Activated T-helper 2 cell treated with anti-CD3 and anti-CD28 coated beads, Interferon-gamma antibody, Interleukin-2, Interleukin-4, amounts not matched to agents 10 μg/mL and 5 μg/mL and 100 μg/mL, durations not matched to agents 14 hours and 24 hours and 36 hours (primary cell): ENCODE measurements around the gene P2RX4. TPM values are rescaled to one million over a fixed set of nuclear protein-coding genes. Genes with fewer than 3 reads are reported as not detected.
"Not testable (repeated sequence)": the region's sequence is repeated elsewhere in the genome, so short reads cannot be mapped to it uniquely, and the experiment has no call there.

Experiments used
- DNase-seq: peaks from one replicate; pipeline ENCODE4 v3.0.0; 2021; ENCODE audit warnings: low spot score
- H3K27ac Mint-ChIP-seq: one replicate; pipeline ENCODE4 v1.8.0; 2021; ENCODE audit warnings: mixed read lengths
- H3K27me3 Mint-ChIP-seq: one replicate; pipeline ENCODE4 v1.8.0; 2021; ENCODE audit warnings: low read depth, mixed read lengths
- H3K36me3 Mint-ChIP-seq: one replicate; pipeline ENCODE4 v1.8.0; 2021; ENCODE audit warnings: low read depth, mixed read lengths
- H3K4me1 Mint-ChIP-seq: one replicate; pipeline ENCODE4 v1.8.0; 2021; ENCODE audit warnings: low read depth, mixed read lengths
- H3K4me3 Mint-ChIP-seq: one replicate; pipeline ENCODE4 v1.8.0; 2021; ENCODE audit warnings: low read depth, mild to moderate bottlenecking, moderate library complexity, mixed read lengths
- H3K9me3 Mint-ChIP-seq: one replicate; pipeline ENCODE4 v1.8.0; 2021; ENCODE audit warnings: mixed read lengths
- intact Hi-C: fragments of 100-400 bp; cut with micrococcal nuclease; formaldehyde crosslinking; loops from one replicate; pipeline ENCODE4 v1.15.1; 2023
- total RNA-seq: library from RNA; stranded (reverse); gene quantifications from 2 replicates; pipeline ENCODE4 v1.2.3, GENCODE V29; 2022

P2RX4 gene
- total RNA-seq, 1 donor from 2014 or later, result 25.2 TPM

DNA sequence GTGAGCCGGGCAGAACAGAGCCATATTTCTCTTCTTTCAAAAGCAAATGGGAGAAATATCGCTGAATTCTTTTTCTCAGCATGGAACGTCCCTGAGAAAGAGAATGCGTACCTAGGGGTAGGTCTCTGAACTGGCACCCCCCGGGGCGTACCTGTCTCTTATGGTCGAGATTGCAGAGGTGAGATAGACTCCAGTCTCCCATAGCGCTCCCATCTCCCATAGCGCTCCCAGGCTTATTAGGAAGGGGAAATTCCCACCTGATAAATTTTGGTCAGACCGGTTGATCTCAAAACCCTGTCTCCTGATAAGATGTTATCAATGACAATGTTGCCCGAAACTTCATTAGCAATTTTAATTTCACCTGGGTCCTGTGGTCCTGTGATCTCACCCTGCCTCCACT is 70.6 kb downstream of the P2RX4 start:
- intact Hi-C loops, H3K4me1 Mint-ChIP-seq, H3K4me3 Mint-ChIP-seq, DNase-seq, H3K27me3 Mint-ChIP-seq, H3K9me3 Mint-ChIP-seq, H3K27ac Mint-ChIP-seq: not testable (repeated sequence)
- H3K36me3 Mint-ChIP-seq, result peaks cover 26% of the 10 kb centered on the region

DNA sequence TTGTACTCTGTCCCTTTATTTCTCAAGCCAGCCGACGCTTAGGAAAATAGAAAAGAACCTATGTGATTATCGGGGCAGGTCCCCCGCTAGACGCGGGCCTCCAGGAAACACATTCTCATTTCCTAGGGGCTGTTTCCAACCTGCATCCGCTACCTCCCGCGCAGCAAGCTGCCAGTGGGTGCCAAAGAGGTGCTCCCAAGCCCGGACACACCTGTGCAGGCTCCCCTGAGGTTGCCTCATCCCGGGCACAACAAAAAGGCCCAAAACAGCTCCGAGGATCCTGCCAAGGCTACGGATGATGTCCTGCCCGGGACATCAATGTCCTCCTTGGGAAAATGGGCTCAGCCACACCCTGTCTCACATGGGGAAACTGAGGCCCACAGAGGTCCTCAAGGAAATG is 71.2 kb downstream of the P2RX4 start:
- H3K4me1 Mint-ChIP-seq, H3K27ac Mint-ChIP-seq, intact Hi-C loops, DNase-seq, H3K27me3 Mint-ChIP-seq, H3K4me3 Mint-ChIP-seq, H3K9me3 Mint-ChIP-seq: not testable (repeated sequence)
- peaks cover 26% of the 10 kb centered on the region for H3K36me3 Mint-ChIP-seq

DNA sequence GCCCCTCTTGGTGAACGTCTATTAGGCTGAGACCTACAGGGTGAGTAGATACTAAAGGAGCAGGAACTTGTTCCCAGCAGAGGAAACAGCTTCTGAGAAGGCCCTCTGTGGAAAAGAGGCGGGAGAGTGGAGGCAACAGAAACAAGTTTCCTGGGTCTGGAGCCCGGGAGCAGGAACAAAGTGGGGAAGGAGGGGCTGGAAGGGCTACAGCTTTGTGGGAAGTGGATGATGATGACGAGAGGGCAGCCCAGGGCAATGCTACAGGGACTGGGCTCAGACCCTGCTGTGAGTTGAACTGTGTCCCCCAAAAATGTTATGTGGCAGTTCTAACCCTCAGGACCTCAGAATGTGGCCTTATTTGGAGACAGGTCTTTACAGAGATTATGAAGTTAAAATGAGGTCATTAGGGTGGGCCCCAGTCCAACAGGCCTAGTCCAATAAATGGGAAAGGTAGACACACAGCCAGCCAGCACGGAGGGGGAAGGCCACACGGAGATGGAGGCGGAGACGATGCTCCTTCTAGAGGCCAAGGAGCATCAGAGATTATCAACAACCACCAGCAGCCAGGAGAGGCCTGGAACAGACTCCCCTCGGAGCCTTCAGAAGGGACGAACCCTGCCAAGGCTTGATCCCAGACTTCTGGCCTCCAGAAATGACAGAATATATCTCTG is 72.3 kb downstream of the P2RX4 start:
- Mint-ChIP-seq H3K9me3 (no peaks in the 10 kb centered on the region), H3K27me3 (no peaks in the 10 kb centered on the region), H3K27ac (no peak overlapping the region), H3K36me3 (peaks cover 22% of the 10 kb centered on the region), H3K4me3 (no peak overlapping the region), H3K4me1 (peaks cover 3% of the 10 kb centered on the region)
- intact Hi-C loops, result no loop called here
- DNase-seq, result no peak

DNA sequence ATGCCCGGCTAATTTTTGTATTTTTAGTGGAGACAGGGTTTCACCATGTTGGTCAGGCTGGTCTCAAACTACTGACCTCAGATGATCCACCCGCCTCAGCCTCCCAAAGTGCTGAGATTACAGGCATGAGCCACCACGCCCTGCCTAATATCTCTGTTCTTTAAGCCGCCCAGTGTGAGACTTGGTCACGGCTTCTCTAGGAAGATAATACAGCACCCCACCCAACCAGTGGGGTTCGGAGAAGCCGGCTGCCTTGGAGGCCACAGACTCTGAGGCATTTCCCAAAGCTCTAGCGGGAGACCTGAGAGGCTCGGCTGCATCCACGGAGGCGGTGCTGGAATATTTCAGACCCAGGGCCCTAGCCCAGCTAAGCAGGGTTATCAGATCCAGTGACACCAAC is 73.0 kb downstream of the P2RX4 start:
- intact Hi-C loops, H3K27me3 Mint-ChIP-seq, H3K9me3 Mint-ChIP-seq, DNase-seq, H3K27ac Mint-ChIP-seq, H3K4me3 Mint-ChIP-seq, H3K4me1 Mint-ChIP-seq: not testable (repeated sequence)
- peaks cover 19% of the 10 kb centered on the region for H3K36me3 Mint-ChIP-seq

DNA sequence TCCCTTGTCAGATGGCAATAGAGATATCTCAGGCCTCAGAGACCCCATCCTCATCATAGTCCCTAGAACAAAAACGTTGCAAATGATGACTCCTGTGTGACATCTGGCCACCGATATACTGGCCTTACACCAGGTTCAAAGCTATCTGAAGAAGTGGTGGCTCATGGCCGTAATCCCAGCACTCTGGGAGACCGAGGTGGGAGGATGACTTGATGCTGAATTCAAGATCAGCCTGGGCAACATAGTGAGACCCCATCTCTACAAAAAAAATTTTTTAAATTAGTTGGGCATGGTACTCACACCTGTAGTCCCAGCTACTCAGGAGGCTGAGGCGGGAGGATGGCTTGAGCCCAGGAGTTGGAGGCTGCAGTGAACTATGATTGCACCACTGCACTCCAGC is 73.5 kb downstream of the P2RX4 start:
- DNase-seq, result no peak
- H3K4me1 Mint-ChIP-seq, result no peaks in the 10 kb centered on the region
- no peaks in the 10 kb centered on the region for H3K9me3 Mint-ChIP-seq
- H3K36me3 Mint-ChIP-seq, result peaks cover 15% of the 10 kb centered on the region
- no peaks in the 10 kb centered on the region for H3K27me3 Mint-ChIP-seq
- H3K4me3 Mint-ChIP-seq, result no peak overlapping the region
- intact Hi-C loops, result no loop called here
- no peak overlapping the region for H3K27ac Mint-ChIP-seq

Other genes with a start within 250 kb of the P2RX4 start
- gene HNF1A, start 231.6 kb upstream of the P2RX4 start, total RNA-seq, result not detected in 2 replicates
- gene C12orf43, start 193.6 kb upstream of the P2RX4 start, total RNA-seq, result 26.3 and 30.3 TPM in 2 replicates
- 1.9 and 2.3 TPM in 2 replicates for gene OASL, start 170.9 kb upstream of the P2RX4 start, total RNA-seq
- 6.5 and 6.6 TPM in 2 replicates for gene P2RX7, start 77.3 kb upstream of the P2RX4 start, total RNA-seq
- 33.3 and 35.2 TPM in 2 replicates for gene CAMKK2, start 86.6 kb downstream of the P2RX4 start, total RNA-seq
- gene ANAPC5, start 142.3 kb downstream of the P2RX4 start, total RNA-seq, result 132 and 135 TPM in 2 replicates
- gene RNF34, start 190.0 kb downstream of the P2RX4 start, total RNA-seq, result 74.1 and 78.3 TPM in 2 replicates